HCT116 (cell line): ENCODE data around the gene ZBTB7C. TPM values are rescaled to one million over a fixed set of nuclear protein-coding genes. Genes with fewer than 3 reads are reported as not detected.

Experiments used
- ATAC-seq: fragments of 200-7000 bp; cut with Tn5 transposase; 2 replicates; pipeline ENCODE4 v1.9.1; 2020; ENCODE audit warnings: mild to moderate bottlenecking, moderate library complexity
- BruUV-seq: library from RNA; stranded (reverse); fragments of 400-500 nt; replicated peaks from 2 replicates; lab custom pipeline; 2021; lab: Mats Ljungman, UMichigan
- CTCF ChIA-PET: fragments of 300-600 bp; sonication (Branson Sonifier 250); formaldehyde crosslinking; loops from one replicate; lab custom pipeline; 2021; ENCODE audit warnings: antibody characterized with exemption; lab: Charles Lee
- POLR2A ChIA-PET: fragments of 300-600, 350-600 bp; sonication (Branson Sonifier 250); formaldehyde crosslinking; loops from one replicate; lab custom pipeline; 2021; ENCODE audit warnings: antibody characterized with exemption; lab: Charles Lee
- RAD21 ChIA-PET, 2 experiments: fragments of 300-600 bp; sonication (Branson Sonifier 250); formaldehyde crosslinking; loops; one replicate each; lab custom pipeline; 2023; ENCODE audit warnings: low total read pairs in 2 of 2; ENCODE audit not compliant: uncharacterized antibody in 2 of 2, unreplicated experiment in 2 of 2, low non-redundant PET in 1 of 2; lab: Charles Lee
- DNase-seq: peaks from one replicate; pipeline ENCODE4 v3.0.0-alpha.2; 2010; ENCODE audit warnings: low read depth, low spot score
- H2AFZ ChIP-seq: fragments of 200-600 bp; shearing (Covaris generic), sonication (generic); 2 replicates; pipeline ENCODE4 v1.6.1; 2017; ENCODE audit warnings: low read depth, mixed run types, mixed read lengths, antibody characterized with exemption, low read length; ENCODE audit not compliant: poor library complexity, severe bottlenecking
- H3K27ac ChIP-seq: 2 replicates; pipeline ENCODE4 v1.5.1; 2012; ENCODE audit warnings: low read depth, low read length
- H3K27me3 ChIP-seq: fragments of 200-600 bp; sonication (generic); 2 replicates; pipeline ENCODE4 v1.6.1; 2016; ENCODE audit warnings: mixed run types, low read length, mixed read lengths; ENCODE audit not compliant: insufficient read depth
- H3K36me3 ChIP-seq, 2 experiments: fragments of 200-500 bp in 1 of 2; fragments of 200-600 bp in 1 of 2; sonication (Bioruptor generic) in 1 of 2; sonication (generic) in 1 of 2; 2 replicates each; pipeline versions ENCODE4 v1.5.1 to v1.6.1; 2014 to 2016; ENCODE audit warnings: low read length in 2 of 2, inconsistent platforms in 1 of 2, mixed read lengths in 1 of 2, mixed run types in 1 of 2; ENCODE audit not compliant: insufficient read depth in 2 of 2, control insufficient read depth in 1 of 2
- H3K4me1 ChIP-seq, 2 experiments: fragments of 200-600 bp in 1 of 2; sonication (generic) in 1 of 2; 2 replicates each; pipeline versions ENCODE4 v1.5.1 to v1.6.1; 2012 to 2017; ENCODE audit warnings: low read length in 2 of 2, inconsistent platforms in 1 of 2, mild to moderate bottlenecking in 1 of 2, mixed read lengths in 1 of 2, mixed run types in 1 of 2, moderate library complexity in 1 of 2; ENCODE audit not compliant: insufficient read depth in 2 of 2, control insufficient read depth in 1 of 2
- H3K4me2 ChIP-seq: fragments of 200-600 bp; sonication (generic); 2 replicates; pipeline ENCODE4 v1.6.1; 2017; ENCODE audit warnings: mixed run types, low read length, mixed read lengths
- H3K4me3 ChIP-seq, 2 experiments: fragments of 200-600 bp in 1 of 2; sonication (generic) in 1 of 2; replicated peaks in 1 of 2; 2 replicates each; pipeline ENCODE4 v1.5.1; 2011 to 2016; ENCODE audit warnings: low read length in 2 of 2, control low read depth in 1 of 2, low read depth in 1 of 2, mild to moderate bottlenecking in 1 of 2, mixed read lengths in 1 of 2, mixed run types in 1 of 2
- H3K79me2 ChIP-seq: fragments of 200-600 bp; sonication (generic); 2 replicates; pipeline ENCODE4 v1.6.1; 2017; ENCODE audit warnings: mild to moderate bottlenecking, mixed run types, low read length, moderate library complexity, mixed read lengths; ENCODE audit not compliant: insufficient read depth
- H3K9ac ChIP-seq: fragments of 200-600 bp; sonication (generic); 2 replicates; pipeline ENCODE4 v1.6.1; 2016; ENCODE audit warnings: low read length, mixed read lengths
- H3K9me2 ChIP-seq: fragments of 200-600 bp; sonication (generic), shearing (Covaris generic); 2 replicates; pipeline ENCODE4 v1.6.1; 2017; ENCODE audit warnings: mixed run types, mild to moderate bottlenecking, moderate library complexity; ENCODE audit not compliant: insufficient read depth
- H3K9me3 ChIP-seq, 2 experiments: fragments of 200-500 bp in 1 of 2; fragments of 200-600 bp in 1 of 2; sonication (Bioruptor generic) in 1 of 2; sonication (generic) in 1 of 2; 2 replicates each; pipeline ENCODE4 v1.6.1; 2014 to 2017; ENCODE audit warnings: low read length in 2 of 2, mixed read lengths in 2 of 2, inconsistent platforms in 1 of 2, low read depth in 1 of 2, mild to moderate bottlenecking in 1 of 2, mixed run types in 1 of 2, moderate library complexity in 1 of 2; ENCODE audit not compliant: control insufficient read depth in 1 of 2, insufficient read depth in 1 of 2
- H4K20me1 ChIP-seq: fragments of 200-600 bp; sonication (generic), shearing (Covaris generic); 2 replicates; pipeline ENCODE4 v1.6.1; 2017; ENCODE audit warnings: mixed run types, mild to moderate bottlenecking, moderate library complexity; ENCODE audit not compliant: insufficient read depth
- CBX3 ChIP-seq: IDR thresholded peaks from 2 replicates; pipeline ENCODE4 v1.6.1; 2012; ENCODE audit warnings: low read depth
- EGR1 ChIP-seq: IDR thresholded peaks from 2 replicates; pipeline ENCODE4 v1.6.1; 2012; ENCODE audit warnings: low read depth
- ELF1 ChIP-seq: IDR thresholded peaks from 2 replicates; pipeline ENCODE4 v1.6.1; 2012; ENCODE audit warnings: low read depth, borderline replicate concordance
- EZH2 ChIP-seq: fragments of 200-600 bp; sonication (generic); IDR thresholded peaks from 2 replicates; pipeline ENCODE4 v1.6.1; 2017; ENCODE audit warnings: antibody characterized with exemption, mixed run types
- FOSL1 ChIP-seq: IDR thresholded peaks from 2 replicates; pipeline ENCODE4 v1.6.1; 2012; ENCODE audit warnings: low read depth
- JUND ChIP-seq: IDR thresholded peaks from 2 replicates; pipeline ENCODE4 v1.6.1; 2012
- POLR2A ChIP-seq: IDR thresholded peaks from 2 replicates; pipeline ENCODE4 v1.7.0; 2011; ENCODE audit warnings: borderline replicate concordance; ENCODE audit not compliant: insufficient read depth, insufficient read length; ENCODE audit errors: extremely low read depth
- RAD21 ChIP-seq: IDR thresholded peaks from 2 replicates; pipeline ENCODE4 v1.6.1; 2012; ENCODE audit warnings: low read depth, mild to moderate bottlenecking
- SIN3A ChIP-seq: IDR thresholded peaks from 2 replicates; pipeline ENCODE4 v1.6.1; 2012; ENCODE audit warnings: low read depth
- SP1 ChIP-seq: IDR thresholded peaks from 2 replicates; pipeline ENCODE4 v1.6.1; 2012; ENCODE audit warnings: low read depth
- SRF ChIP-seq: IDR thresholded peaks from 2 replicates; pipeline ENCODE4 v1.6.1; 2012; ENCODE audit warnings: low read depth
- TCF7L2 ChIP-seq: IDR thresholded peaks from 2 replicates; pipeline ENCODE4 v1.7.0; 2011; ENCODE audit warnings: borderline replicate concordance, inconsistent platforms; ENCODE audit not compliant: insufficient read depth, insufficient read length; ENCODE audit errors: extremely low read depth
- ZFX ChIP-seq: fragments of 450-650 bp; IDR thresholded peaks from 2 replicates; pipeline ENCODE4 v1.6.1; 2017
- ZNF274 ChIP-seq: fragments of 200-500 bp; sonication (Bioruptor generic); IDR thresholded peaks from 2 replicates; pipeline ENCODE4 v1.6.1; 2014; ENCODE audit warnings: mild to moderate bottlenecking, low read depth, low read length, inconsistent platforms
- intact Hi-C: fragments of 100-400 bp; cut with micrococcal nuclease; formaldehyde crosslinking; loops from 2 replicates; pipeline ENCODE4 v1.10.0; 2022
- total RNA-seq: library from RNA; stranded (reverse); gene quantifications from one replicate; pipeline ENCODE4 v1.2.1, GENCODE V29; 2021; ENCODE audit not compliant: unreplicated experiment
- TF ChIP-seq, protein P1 (sequence below): IDR thresholded peaks from 2 replicates; pipeline ENCODE4 v1.6.1; 2012
- TF ChIP-seq, protein P2 (sequence below), 3 experiments: fragments of 200-600 bp in 1 of 3; sonication (generic) in 1 of 3; IDR thresholded peaks in 2 of 3; conservative IDR thresholded peaks in 1 of 3; 2 replicates each; pipeline ENCODE4 v1.5.1; 2012 to 2017; ENCODE audit warnings: low read depth in 2 of 3, low read length in 2 of 3, antibody characterized with exemption in 1 of 3, borderline replicate concordance in 1 of 3, control low read depth in 1 of 3, mild to moderate bottlenecking in 1 of 3, mixed read lengths in 1 of 3, mixed run types in 1 of 3, moderate library complexity in 1 of 3; ENCODE audit not compliant: insufficient read depth in 1 of 3

ZBTB7C gene
- total RNA-seq, 1 experiment from 2014 or later, result 0.37 TPM

DNA sequence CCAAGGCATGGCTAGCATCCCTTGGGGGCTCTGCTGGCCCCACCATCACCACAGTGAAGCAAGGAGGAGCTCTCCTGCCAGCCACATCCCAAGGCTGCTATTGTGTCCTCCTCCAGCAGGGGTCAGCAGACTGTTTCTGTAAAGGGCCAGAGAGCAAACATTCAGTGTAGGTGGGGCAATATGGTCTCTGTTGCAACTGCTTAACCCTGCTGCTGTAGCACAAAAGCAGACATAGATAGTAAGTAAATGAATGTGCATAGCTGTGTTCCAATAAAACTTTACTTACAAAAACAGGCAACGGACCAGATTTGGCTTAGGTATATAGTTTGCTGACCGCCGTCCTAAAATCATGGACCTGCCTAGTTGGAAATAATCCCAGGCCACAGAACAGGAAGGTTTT is 36.4 kb upstream of the ZBTB7C start (continued):
- no peak for TF ChIP-seq TCF7L2
- no peak for TF ChIP-seq CBX3

DNA sequence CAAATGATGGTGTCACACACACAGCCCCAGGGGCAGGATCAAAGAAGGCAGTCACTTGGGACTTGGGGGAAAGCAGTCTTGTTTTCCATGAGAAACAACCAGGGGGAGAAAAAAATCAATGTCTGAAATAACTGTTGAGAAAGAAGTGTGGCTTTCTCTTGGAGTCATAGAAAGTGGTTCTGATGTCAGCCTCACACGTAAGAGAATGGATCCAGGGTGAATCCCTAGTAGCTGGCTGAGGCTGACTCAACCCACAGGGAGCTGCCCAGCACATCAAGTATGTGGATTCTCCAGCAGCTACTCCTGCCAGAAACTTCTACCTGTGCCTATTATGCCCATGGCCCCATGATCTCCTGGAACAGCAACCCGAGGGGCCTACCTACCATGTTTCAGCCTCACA is 33.6 kb upstream of the ZBTB7C start:
- ATAC-seq, result no peak
- intact Hi-C loops, result loop anchor here (10.0 kb wide), 1 partner anchor 668 kb away; no protein-coding TSS in a partner anchor
- no peak for DNase-seq
- no TSS peak for BruUV-seq
- Histone ChIP-seq H3K27me3 (peaks cover 22% of the 10 kb centered on the region), H3K79me2 (no peaks in the 10 kb centered on the region), H3K9me3 (no peaks in the 10 kb centered on the region), H3K4me3 (no peak overlapping the region), H4K20me1 (no peaks in the 10 kb centered on the region), H3K4me1 (peaks cover 0 to 13% of the 10 kb centered on the region in 2 experiments; a peak in 2 of 4 replicates), H3K4me2 (no peak overlapping the region), H3K27ac (no peak overlapping the region), H2AFZ (no peak overlapping the region), H3K9ac (no peak overlapping the region), H3K9me2 (no peaks in the 10 kb centered on the region), H3K36me3 (no peaks in the 10 kb centered on the region)
- ChIA-PET POLR2A (no interaction called here), RAD21 (no interaction called here), CTCF (no interaction called here)
- TF ChIP-seq JUND (no peak), SIN3A (no peak), ELF1 (no peak), POLR2A (no peak), SRF (no peak), CBX3 (no peak), EZH2 (no peak), SP1 (no peak), ZNF274 (no peak), EGR1 (no peak)

DNA sequence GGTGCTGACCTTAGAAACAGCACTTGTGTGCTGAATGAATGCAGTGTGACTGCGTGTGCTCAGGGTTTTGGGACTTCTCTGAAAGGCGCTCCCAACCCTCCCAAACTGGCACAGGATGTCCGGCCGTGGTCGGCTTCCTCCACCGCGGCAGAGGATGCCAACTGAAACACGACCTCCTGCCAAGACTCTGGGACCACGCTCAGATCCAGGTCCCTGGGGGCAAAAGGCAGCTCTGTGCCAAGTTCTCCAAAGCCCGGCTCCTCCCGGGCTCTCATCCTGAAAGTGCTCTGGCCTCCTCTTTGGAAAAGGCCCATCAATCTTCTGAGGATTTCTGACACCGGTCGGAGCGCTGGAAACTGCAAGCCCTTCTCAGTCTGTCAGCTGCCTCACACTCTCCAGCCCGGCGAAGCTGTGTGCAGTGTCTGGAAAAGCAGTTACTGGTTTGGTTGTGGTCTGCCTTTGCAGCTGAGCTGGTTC is 32.3 kb upstream of the ZBTB7C start:
- no peaks in the 10 kb centered on the region for H3K36me3 ChIP-seq
- ChIA-PET CTCF (interaction anchor here (1.0 kb wide), 1 partner anchor 211 kb away, joined by 3 read pairs; no protein-coding TSS in a partner anchor), POLR2A (no interaction called here), RAD21 (no interaction called here)
- H3K4me2 ChIP-seq, result no peak overlapping the region
- no peak overlapping the region for H3K27ac ChIP-seq
- H4K20me1 ChIP-seq, result no peaks in the 10 kb centered on the region
- H3K4me3 ChIP-seq, result no peak overlapping the region
- H2AFZ ChIP-seq, result no peak overlapping the region
- ATAC-seq (no peak), DNase-seq (no peak)
- H3K9me2 ChIP-seq, result no peaks in the 10 kb centered on the region
- no peak overlapping the region for H3K9ac ChIP-seq
- H3K27me3 ChIP-seq, result peaks cover 22% of the 10 kb centered on the region
- TF ChIP-seq ZFX (no peak), SIN3A (no peak), EGR1 (no peak), EZH2 (no peak), JUND (no peak), FOSL1 (no peak), CBX3 (no peak), RAD21 (no peak), SRF (no peak)
- TF ChIP-seq, protein P1, sequence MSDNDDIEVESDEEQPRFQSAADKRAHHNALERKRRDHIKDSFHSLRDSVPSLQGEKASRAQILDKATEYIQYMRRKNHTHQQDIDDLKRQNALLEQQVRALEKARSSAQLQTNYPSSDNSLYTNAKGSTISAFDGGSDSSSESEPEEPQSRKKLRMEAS, result no peak
- TF ChIP-seq, protein P2, sequence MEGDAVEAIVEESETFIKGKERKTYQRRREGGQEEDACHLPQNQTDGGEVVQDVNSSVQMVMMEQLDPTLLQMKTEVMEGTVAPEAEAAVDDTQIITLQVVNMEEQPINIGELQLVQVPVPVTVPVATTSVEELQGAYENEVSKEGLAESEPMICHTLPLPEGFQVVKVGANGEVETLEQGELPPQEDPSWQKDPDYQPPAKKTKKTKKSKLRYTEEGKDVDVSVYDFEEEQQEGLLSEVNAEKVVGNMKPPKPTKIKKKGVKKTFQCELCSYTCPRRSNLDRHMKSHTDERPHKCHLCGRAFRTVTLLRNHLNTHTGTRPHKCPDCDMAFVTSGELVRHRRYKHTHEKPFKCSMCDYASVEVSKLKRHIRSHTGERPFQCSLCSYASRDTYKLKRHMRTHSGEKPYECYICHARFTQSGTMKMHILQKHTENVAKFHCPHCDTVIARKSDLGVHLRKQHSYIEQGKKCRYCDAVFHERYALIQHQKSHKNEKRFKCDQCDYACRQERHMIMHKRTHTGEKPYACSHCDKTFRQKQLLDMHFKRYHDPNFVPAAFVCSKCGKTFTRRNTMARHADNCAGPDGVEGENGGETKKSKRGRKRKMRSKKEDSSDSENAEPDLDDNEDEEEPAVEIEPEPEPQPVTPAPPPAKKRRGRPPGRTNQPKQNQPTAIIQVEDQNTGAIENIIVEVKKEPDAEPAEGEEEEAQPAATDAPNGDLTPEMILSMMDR (IDR thresholded peaks at IDR 0.05 in 2 of 3, conservative IDR thresholded peaks at IDR 0.05 in 1 of 3; ENCODE audit: borderline replicate concordance in 1 of 3, insufficient read depth in 1 of 3, low read depth in 2 of 3, low read length in 2 of 3), result no peak
- BruUV-seq, result no TSS peak
- intact Hi-C loops, result loop anchor here (10.0 kb wide), 1 partner anchor 667 kb away; no protein-coding TSS in a partner anchor
- H3K4me1 ChIP-seq, result peaks cover 0 to 7% of the 10 kb centered on the region in 2 experiments; a peak in 2 of 4 replicates
- H3K9me3 ChIP-seq, result no peaks in the 10 kb centered on the region
- no peaks in the 10 kb centered on the region for H3K79me2 ChIP-seq
